Gastrocnemius medialis (tissue), 4 donors: ENCODE data around the gene ACTR8.

ENCODE experiments used
- POLR2A ChIP-seq, 2 donors: fragments of 450-650 bp; IDR thresholded peaks; one replicate each; pipeline ENCODE4 v1.6.1; 2017; ENCODE audit warnings: antibody characterized with exemption in 2 of 2, mild to moderate bottlenecking in 2 of 2, moderate library complexity in 2 of 2
- TF ChIP-seq, protein P1 (sequence below), 5 experiments: fragments of 450-650 bp in 3 of 5; fragments of 200-600 bp in 2 of 5; sonication (generic) in 2 of 5; IDR thresholded peaks in 4 of 5; conservative IDR thresholded peaks in 1 of 5; 1 replicate in 4 of 5; 2 replicates in 1 of 5; pipeline ENCODE4 v1.5.1; 2016 to 2019; ENCODE audit warnings: antibody characterized with exemption in 5 of 5, mild to moderate bottlenecking in 3 of 5, moderate library complexity in 3 of 5

DNA sequence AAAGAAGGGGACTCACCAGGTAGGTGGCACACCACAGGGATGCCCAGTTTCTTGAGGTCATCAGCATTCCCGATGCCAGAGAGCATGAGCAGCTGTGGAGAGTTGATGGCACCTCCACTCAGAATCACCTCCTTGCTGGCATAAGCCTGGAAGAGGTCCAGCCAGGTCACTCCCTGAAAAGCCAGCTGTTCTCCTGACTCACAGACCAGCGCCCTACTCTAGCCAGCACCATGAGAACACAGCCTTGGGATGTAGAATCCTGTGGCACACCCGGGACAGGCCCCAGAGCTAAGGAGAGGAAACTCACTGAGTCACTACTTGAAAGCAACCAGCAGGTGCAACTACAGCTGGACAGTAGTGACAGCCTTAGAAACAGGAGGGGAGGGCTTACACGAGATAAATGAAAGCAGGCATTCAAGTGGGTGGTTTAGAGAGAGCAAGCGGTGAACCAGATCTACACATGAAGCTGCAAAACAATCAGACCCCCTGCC, 60.3 kb downstream of the ACTR8 start:
- TF ChIP-seq, protein P1, sequence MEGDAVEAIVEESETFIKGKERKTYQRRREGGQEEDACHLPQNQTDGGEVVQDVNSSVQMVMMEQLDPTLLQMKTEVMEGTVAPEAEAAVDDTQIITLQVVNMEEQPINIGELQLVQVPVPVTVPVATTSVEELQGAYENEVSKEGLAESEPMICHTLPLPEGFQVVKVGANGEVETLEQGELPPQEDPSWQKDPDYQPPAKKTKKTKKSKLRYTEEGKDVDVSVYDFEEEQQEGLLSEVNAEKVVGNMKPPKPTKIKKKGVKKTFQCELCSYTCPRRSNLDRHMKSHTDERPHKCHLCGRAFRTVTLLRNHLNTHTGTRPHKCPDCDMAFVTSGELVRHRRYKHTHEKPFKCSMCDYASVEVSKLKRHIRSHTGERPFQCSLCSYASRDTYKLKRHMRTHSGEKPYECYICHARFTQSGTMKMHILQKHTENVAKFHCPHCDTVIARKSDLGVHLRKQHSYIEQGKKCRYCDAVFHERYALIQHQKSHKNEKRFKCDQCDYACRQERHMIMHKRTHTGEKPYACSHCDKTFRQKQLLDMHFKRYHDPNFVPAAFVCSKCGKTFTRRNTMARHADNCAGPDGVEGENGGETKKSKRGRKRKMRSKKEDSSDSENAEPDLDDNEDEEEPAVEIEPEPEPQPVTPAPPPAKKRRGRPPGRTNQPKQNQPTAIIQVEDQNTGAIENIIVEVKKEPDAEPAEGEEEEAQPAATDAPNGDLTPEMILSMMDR (IDR thresholded peaks at IDR 0.05 in 4 of 5, conservative IDR thresholded peaks at IDR 0.05 in 1 of 5), result no peak
- TF ChIP-seq POLR2A (IDR thresholded peaks at IDR 0.05), result no peak
